Activated CD4-positive, alpha-beta T cell treated with anti-CD3 and anti-CD28 coated beads, Interleukin-2, amount 50 U/mL, for 4 hours (primary cell): Measurements from ENCODE around the gene KRTAP2-1.
"Not testable (repeated sequence)": the region's sequence is repeated elsewhere in the genome, so short reads cannot be mapped to it uniquely, and the experiment has no call there.

Experiments
- DNase-seq, 2 experiments: peaks; one replicate each; pipeline ENCODE4 v3.0.0-alpha.2; 2020

KRTAP2-1 gene

GRCh38 chr17:41046735-41047465, at the start of gene KRTAP2-1:
Gene KRTAP2-1 (minus strand): TSS chr17:41047316. CDS start chr17:41047267, 49 bp downstream.
- DNase-seq, result not testable (repeated sequence)

- DNase-seq, result no peak
These were observed 48.9 kb upstream of the KRTAP2-1 start for GRCh38 chr17:41096055-41096454.

GRCh38 chr17:41088760-41089352, 41.7 kb upstream of the KRTAP2-1 start:
- not testable (repeated sequence) for DNase-seq

- not testable (repeated sequence) for DNase-seq
These were observed 37.2 kb upstream of the KRTAP2-1 start, which contains the start of gene KRTAP4-7 for GRCh38 chr17:41084100-41084856. Gene KRTAP4-7 (plus strand): TSS chr17:41084150. CDS start chr17:41084207, 57 bp downstream.

- not testable (repeated sequence) for DNase-seq
These were observed 36.3 kb upstream of the KRTAP2-1 start for GRCh38 chr17:41083427-41083826.

- no peak for DNase-seq
These were observed 35.5 kb upstream of the KRTAP2-1 start for GRCh38 chr17:41082626-41083025.

GRCh38 chr17:41076788-41077187, 29.7 kb upstream of the KRTAP2-1 start:
- no peak for DNase-seq

- no peak for DNase-seq
These were observed 26.6 kb upstream of the KRTAP2-1 start for GRCh38 chr17:41073676-41074075.

- no peak for DNase-seq
These were observed 24.7 kb upstream of the KRTAP2-1 start for GRCh38 chr17:41071606-41072360.

- no peak for DNase-seq
These were observed 21.9 kb upstream of the KRTAP2-1 start for GRCh38 chr17:41069031-41069430.

- DNase-seq, result no peak
These were observed 20.2 kb upstream of the KRTAP2-1 start for GRCh38 chr17:41067281-41067680.

GRCh38 chr17:41065829-41066624, 18.9 kb upstream of the KRTAP2-1 start, which contains the start of gene KRTAP2-4:
Gene KRTAP2-4 (minus strand): TSS chr17:41065879. CDS start chr17:41065845, 34 bp downstream.
- no peak for DNase-seq

- DNase-seq, result not testable (repeated sequence)
These were observed 18.0 kb upstream of the KRTAP2-1 start for GRCh38 chr17:41065016-41065689.

GRCh38 chr17:41064301-41064700, 17.2 kb upstream of the KRTAP2-1 start:
- no peak for DNase-seq

- DNase-seq, result no peak
These were observed 16.3 kb upstream of the KRTAP2-1 start for GRCh38 chr17:41063449-41063848.

GRCh38 chr17:41061964-41062363, 14.8 kb upstream of the KRTAP2-1 start:
- no peak for DNase-seq

GRCh38 chr17:41060052-41060604, 13.0 kb upstream of the KRTAP2-1 start, which contains the start of gene KRTAP2-3:
Gene KRTAP2-3 (minus strand): TSS chr17:41060114. CDS start chr17:41060050, 64 bp downstream.
- DNase-seq, result no peak

GRCh38 chr17:41059276-41060051, 12.3 kb upstream of the KRTAP2-1 start:
- not testable (repeated sequence) for DNase-seq

GRCh38 chr17:41058741-41059140, 11.6 kb upstream of the KRTAP2-1 start:
- no peak for DNase-seq

GRCh38 chr17:41057547-41057946, 10.4 kb upstream of the KRTAP2-1 start:
- DNase-seq, result no peak
